GM18505 (cell line): ENCODE results near the gene KIF16B.
"Not testable (repeated sequence)": the region's sequence is repeated elsewhere in the genome, so short reads cannot be mapped to it uniquely, and the experiment has no call there.

Experiments
- ATAC-seq: cut with Tn5 transposase; IDR thresholded peaks from one replicate; pipeline ENCODE4 v1.9.1; 2021; ENCODE audit not compliant: unreplicated experiment
- POLR2A ChIP-seq: IDR thresholded peaks from 4 replicates; pipeline ENCODE4 v1.6.1; 2011; ENCODE audit warnings: borderline replicate concordance; ENCODE audit not compliant: insufficient read depth, insufficient read length; ENCODE audit errors: extremely low read depth

KIF16B gene

GRCh38 chr20:16580147-16580546 is 6.9 kb upstream of the KIF16B start:
- no peak for TF ChIP-seq POLR2A
- ATAC-seq, result no peak

DNA sequence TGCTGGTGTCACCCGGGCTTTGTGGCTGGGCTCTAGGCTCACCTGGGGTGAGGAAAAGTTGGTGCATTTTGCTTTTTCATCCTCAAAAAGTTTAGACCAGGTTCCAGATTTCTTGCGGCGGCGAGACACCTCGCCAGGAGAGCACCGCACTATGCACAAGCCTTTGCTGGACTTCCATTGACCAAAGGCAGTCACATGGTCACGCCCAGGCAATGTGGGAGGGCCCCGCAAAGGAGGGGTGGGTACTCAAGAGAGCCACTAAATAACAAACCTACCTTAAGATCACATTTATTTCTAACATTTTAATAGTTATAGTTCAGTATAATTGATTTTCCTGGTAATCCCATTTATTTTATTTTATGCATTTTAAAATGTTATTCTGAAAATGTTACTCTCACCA is 3.0 kb upstream of the KIF16B start:
- no peak for TF ChIP-seq POLR2A

GRCh38 chr20:16575390-16576140 is 2.3 kb upstream of the KIF16B start:
- TF ChIP-seq POLR2A, result no peak
- no peak for ATAC-seq

More for the DNA sequence above, 3.0 kb upstream of the KIF16B start:
- ATAC-seq, result no peak

- peak; percentile 65 for ATAC-seq
- TF ChIP-seq POLR2A, result no peak
These were observed 1.6 kb upstream of the KIF16B start for GRCh38 chr20:16574656-16575355.

- ATAC-seq, result no peak
- TF ChIP-seq POLR2A, result no peak
These were observed 1.9 kb downstream of the KIF16B start for GRCh38 chr20:16571333-16571732.

- ATAC-seq, result no peak
- TF ChIP-seq POLR2A, result no peak
These were observed 3.7 kb downstream of the KIF16B start for GRCh38 chr20:16569246-16570153.

GRCh38 chr20:16566080-16566479 is 7.2 kb downstream of the KIF16B start:
- ATAC-seq, result no peak
- no peak for TF ChIP-seq POLR2A

DNA sequence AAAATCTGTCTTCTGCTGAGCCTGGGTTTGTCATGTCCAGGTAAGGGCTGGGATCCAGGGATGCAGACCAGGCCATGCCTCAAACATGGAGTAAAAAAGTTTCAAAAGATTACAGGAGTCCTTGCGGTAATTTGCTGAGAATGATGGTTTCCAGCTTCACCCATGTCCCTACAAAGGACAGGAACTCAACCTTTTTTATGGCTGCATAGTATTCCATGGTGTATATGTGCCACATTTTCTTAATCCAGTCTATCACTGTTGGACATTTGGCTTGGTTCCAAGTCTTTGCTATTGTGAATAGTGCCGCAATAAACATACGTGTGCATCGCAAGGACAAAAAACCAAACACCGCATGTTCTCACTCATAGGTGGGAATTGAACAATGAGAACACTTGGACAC is 9.2 kb downstream of the KIF16B start:
- not testable (repeated sequence) for ATAC-seq

DNA sequence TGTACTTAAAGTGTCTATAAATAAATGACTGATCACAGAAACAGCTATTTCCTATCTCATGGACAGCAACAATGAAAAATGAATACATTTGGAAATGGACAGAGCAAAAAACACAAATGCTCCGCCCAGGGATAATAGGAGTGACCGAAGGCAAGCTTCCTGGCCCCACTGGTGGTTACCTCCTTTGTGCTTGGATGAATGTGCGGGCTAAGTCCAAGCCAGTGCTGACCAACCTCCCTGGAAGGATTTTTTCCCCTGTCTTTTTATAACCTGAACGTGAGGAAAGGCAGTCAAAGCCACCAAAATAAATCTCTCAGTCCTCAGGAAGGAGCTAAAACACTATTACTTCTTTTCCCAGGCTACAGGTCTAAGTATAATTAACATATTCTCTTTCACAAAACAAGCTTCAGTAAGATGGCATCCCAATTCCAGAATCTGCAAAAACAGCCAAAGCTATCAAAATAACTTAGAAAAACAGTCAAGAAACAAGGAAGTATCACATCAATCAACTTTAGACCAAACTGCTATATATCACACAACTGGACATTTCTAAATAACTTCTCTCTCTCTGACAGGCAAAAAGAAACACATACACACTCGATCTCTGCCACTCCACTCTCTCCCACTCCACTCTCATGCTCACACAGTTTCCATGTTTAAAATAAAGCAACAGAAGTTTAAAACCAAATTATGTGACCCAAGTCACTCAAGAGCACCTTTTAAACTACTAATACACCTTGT is 10.0 kb downstream of the KIF16B start:
- no peak for TF ChIP-seq POLR2A
- no peak for ATAC-seq

- TF ChIP-seq POLR2A, result no peak
- no peak for ATAC-seq
These were observed 11.0 kb downstream of the KIF16B start for GRCh38 chr20:16562259-16562658.

- ATAC-seq, result no peak
- TF ChIP-seq POLR2A, result no peak
These were observed 12.6 kb downstream of the KIF16B start for GRCh38 chr20:16560661-16561060.

GRCh38 chr20:16560216-16560615 is 13.0 kb downstream of the KIF16B start:
- ATAC-seq, result no peak
- TF ChIP-seq POLR2A, result no peak

DNA sequence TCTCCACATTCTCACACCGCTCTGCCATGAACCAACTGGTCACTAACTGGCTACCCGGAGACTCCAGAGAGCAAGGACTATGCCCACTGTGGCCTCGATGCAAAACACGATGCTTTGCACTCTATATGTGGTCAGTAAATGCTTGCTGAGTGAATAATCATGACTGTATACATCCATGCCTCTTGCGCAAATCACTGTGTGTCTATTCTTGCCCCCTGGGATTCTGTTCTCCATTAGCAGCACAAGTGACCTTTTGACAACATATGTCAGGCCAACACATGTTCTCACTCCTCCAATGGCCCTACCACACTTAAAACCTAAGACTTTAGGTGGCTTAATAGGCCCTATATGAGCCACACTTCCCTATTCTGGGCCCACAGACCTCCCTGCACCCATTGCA is 16.9 kb downstream of the KIF16B start:
- TF ChIP-seq POLR2A, result no peak
- no peak for ATAC-seq
